Putamen (tissue), 1 donor: ENCODE measurements around the gene NNT.
"Not testable (repeated sequence)": the region's sequence is repeated elsewhere in the genome, so short reads cannot be mapped to it uniquely, and the experiment has no call there.

Experiments used
- DNase-seq: peaks from one replicate; pipeline ENCODE4 v3.0.0-alpha.2; 2016; ENCODE audit warnings: low spot score

NNT gene

DNA sequence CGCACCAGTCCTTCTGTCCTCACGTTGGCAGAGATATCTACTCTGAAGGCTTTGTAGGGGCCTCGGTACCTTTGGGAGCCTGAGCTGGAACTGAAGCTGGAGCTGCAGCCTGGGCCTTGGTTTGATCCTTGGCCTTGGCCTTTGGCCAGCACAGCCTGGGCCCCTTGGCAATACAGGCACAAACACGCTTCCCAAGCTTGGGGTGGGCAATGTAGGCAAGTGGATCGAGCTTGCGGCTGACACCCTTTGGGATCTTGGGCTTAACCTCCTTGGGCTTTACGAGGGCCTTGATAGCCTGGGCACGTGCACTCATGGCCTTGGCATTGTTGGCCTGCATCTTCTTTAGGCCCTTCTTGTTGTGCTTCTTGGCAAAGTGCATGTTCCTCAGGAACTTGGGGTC is 63.7 kb downstream of the NNT start:
- DNase-seq, result not testable (repeated sequence)

DNA sequence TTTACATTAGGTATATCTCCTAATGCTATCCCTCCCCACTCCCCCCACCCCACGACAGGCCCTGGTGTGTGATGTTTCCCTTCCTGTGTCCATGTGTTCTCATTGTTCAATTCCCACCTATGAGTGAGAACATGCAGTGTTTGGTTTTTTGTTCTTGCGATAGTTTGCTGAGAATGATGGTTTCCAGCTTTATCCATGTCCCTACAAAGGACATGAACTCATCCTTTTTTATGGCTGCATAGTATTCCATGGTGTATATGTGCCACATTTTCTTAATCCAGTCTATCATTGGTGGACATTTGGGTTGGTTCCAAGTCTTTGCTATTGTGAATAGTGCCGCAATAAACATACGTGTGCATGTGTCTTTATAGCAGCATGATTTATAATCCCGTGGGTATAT is 64.4 kb downstream of the NNT start:
- not testable (repeated sequence) for DNase-seq

DNA sequence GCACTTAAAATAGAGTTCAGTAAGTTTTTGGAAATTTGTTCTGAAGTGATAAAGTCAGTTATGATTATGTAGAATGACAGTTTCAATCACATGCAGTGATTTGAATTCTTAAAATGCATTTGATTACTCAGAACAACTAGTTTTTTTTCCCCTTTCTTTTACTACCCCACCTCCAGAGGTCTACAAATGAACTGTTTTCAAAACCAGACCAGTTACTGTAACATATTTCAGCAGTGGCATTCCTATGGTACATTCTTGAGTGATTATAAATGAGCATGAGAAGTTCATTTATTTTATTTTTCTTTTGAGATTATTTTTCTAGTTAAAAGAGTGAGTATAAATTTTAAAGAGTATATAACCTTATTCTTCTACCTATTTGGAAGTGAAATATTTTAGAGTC is 71.6 kb downstream of the NNT start:
- no peak for DNase-seq

DNA sequence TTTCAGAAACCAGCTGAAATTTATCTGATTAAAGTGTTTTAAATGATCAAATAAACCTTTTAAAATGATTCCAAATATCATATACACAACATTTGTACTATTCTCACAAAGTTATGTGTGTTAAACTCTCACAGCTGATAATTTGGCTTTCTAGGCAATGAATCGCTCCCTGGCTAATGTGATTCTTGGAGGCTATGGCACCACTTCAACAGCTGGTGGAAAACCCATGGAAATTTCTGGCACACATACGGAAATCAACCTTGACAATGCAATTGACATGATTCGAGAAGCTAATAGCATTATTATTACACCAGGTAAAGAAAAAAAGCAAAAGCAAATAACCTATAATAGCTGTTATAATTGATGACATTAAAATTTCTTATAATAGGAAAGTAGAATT is 72.4 kb downstream of the NNT start:
- DNase-seq, result no peak

DNA sequence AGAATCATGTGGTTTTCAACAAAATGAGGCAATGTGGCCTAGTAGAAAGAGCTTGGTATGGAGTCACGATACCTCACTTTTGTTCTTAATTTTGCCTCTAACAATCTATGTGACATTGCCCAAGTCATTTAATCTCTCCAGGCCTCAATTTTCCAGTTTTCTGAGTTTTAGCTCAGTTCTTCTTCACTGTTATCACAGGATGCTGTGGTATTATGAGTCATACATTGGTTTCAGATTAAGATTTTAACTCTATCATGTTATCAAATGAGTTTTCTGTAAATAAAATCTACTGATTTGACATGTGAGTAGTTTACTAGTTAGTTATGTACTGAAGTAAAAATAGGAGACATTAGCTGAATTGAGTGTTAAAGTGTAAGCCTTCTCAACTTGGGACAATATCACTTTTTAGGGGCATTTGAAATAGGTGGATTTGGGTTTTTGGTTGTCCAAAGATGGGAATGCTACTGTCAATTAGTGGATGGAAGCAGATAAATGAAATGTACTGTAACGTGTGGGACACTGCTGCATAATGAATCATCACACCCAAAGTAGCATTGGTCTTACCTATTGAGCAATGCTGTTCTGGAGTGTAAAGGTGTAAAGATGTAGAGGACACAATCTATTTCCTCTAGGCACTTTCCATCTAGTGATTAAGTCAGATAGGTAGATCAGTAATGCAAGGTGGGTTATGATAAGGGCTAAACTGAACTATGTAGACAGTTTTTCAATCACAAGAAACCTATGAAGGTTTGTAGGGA is 73.3 kb downstream of the NNT start:
- no peak for DNase-seq

DNA sequence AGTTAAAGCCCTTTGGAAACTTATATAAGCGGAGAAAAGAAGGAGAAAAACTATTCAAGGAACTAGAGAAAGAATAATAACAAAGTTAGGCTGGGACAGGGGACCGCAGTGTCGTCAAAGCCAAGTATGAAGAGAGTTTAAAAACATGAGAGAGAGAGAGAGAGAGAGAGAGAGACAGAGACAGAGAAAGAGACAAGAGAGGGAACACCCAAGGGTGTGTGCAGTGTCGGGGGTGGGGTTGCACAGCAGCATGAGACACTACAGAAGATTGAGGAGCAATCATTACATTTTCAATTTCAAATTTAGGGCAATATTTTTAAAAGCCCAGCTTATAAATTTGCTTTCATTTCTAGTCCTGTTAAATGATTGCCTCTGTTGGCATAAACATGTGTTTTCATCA is 74.3 kb downstream of the NNT start:
- DNase-seq, result no peak

DNA sequence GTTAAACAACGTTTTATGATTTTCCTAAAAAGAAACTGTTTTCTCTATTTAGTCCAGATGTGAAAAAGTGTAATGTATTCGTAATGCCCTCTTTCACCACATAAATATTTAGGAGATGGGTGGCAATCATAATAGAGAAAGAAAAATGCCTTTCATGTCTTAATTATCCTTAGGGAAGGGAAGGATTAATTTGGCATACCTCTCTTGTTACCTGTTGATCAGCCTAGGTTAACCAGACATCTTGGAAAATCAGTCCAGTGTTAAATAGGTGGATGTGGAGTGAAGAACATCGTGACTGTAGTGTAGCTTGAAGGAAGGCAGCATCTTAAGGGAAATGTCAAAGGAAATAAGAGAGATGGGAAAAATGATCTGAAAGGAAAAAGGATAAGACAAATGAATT is 76.2 kb downstream of the NNT start:
- DNase-seq, result no peak

DNA sequence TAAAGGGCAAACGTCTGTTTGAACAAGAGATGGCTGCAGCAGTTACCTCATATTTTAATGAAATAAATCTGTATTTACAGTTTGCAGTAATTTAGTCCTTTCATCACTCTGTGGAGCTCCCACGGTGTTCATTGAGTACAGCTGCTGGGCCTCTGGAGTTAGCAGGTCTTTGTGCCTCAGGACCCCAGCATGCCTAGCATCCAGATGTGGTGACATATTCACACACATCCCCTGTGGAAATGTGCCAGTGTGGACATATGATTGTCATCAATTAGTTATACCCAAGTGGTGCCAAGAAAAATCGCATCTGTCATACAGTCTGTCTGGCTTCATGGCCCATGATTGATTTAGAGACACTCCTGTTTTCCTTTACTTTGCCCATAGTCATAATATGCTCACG is 77.3 kb downstream of the NNT start:
- no peak for DNase-seq

DNA sequence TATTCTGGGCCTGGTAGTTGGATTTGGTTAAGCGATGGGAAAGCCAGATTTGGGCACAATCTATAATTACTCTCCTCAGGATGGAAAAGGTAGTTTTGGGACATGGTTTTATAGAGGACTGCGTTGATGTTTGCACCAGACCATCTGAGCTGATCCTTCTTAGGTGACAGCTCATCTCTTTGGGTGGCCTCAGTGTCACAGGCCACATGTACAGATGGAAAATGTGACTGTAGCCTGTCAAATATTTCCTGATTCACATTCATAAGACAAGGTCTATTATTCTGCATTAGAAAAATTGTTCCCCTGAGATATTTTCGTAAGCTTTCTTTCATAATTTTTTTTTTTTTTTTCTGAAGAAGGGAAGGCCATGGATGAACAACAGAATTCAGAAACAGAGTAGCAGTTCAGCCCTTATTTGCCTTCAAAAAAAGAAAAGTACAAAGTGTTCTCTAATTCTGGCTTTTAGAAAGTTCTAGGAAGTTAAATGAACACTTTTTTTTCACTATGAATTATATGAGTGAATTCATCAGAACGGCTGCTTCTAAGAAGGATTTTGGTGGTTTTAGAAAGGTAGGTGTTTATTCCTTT is 81.0 kb downstream of the NNT start:
- DNase-seq, result no peak

DNA sequence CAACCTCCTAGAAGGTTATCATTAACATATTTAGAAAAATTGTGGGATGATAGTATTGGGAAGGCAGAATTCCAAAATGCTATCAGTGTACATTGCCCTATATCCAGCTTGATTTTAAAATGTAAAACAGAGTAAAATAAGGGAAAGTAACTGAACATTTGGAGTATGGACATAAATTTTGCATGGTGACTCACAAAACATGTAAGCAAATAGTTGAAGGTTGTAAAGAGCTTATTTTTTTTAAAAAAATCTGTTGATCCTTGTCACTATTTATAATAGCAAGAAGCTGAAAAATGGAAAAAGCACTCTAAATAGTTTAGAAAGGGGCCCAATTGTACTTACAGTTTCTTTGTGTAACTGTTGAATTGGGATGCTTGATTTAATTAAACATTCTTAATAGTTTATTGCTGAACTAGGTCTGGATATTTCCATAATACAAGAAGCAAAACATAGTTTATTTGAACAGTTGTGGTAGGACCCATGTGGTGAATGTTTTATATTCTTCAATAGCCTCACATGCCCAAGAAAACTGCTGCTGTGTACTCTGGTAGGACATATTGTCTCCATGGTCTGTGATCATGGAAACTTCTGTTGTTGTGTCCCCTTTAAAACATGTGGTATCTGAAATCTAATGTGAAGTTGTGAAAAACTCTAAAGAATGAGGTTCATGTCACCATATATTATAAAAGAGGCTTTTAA is 82.4 kb downstream of the NNT start:
- DNase-seq, result no peak

DNA sequence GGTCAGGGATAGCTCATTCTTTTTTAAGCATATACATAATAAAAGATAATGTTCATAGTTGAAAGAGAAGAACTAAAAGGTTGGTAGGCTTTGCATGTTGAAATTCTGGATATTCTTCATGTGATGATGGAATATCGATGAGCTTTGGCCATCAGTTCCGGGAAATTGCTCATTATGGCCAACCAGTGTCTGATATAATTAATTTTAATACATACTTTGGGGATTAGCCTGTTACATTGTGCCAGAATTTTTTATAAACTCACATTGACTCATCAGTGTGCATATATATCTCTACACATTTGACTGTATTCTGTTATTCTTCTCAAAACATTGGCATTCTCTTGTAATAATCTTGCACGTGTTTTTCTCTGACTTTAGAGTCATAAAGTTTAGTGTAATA is 84.3 kb downstream of the NNT start:
- no peak for DNase-seq

DNA sequence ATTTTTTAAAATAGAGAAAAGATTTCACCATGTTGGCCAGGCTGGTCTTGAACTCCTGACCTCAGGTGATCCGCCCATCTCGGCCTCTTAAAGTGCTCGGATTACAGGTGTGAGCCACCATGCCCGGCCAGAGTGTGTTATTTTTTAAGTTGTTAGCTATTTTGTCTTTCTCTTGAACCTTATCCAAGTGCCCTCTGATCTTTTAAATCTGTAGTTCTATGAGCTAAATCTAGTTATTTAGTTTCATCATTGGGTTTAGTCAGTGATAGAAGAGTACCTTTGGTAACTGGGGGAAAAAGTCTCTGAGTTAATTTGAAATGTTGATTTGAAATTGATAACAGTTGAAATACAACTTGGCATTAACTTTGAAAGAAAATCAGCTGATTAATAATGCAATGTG is 88.3 kb downstream of the NNT start:
- DNase-seq, result no peak

DNA sequence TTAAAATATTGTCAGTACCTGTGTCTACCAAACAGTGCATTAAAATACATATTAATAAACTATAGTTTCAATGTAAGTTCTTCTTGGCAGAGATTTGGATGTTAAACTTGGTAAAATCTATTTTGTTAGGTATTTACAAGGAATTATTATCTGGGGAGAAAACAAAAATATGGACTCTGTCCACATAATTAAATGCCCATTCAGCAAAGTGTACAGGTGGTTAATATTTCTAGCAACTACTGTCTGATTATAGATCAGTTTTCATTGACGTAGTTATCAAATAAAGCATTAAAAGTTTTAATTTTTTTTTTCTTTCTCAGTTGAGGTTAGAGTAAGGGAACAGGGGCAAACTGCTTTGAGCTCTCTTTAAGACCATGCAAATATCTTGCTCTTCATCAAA is 88.9 kb downstream of the NNT start:
- no peak for DNase-seq

DNA sequence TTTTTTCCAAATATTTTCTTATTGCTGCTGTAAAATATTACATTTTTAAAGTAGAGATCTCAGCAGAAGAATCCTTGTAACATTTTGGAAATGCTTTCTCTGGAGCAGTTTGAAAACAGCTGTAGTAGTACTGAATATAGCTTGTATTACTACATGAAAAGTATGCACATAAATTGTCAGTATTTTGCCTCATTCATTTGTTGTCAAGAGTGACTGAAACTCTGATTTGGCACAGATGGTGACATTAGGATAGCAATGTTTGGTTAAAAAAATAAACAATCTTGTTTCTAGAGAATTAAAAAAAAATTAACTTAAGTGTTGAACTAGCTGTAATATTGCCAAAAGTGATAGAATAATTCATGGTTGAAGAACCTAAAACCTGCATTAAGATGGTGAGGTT is 90.4 kb downstream of the NNT start:
- no peak for DNase-seq

DNA sequence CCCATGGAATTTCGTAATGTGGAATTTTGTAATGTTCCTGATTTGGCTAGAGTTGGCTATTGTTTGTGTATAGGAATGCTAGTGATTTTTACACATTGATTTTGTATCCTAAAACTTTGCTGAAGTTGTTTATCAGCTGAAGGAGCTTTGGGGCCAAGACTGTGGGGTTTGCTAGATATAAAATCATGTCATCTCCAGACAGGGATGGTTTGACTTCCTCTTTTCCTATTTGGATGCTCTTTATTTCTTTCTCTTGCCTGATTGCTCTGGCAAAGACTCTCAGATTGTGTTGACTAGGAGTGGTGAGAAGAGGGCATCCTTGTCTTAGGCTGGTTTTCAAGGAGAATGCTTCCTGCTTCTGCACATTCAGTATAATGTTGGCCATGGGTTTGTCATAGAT is 91.0 kb downstream of the NNT start:
- DNase-seq, result no peak

DNA sequence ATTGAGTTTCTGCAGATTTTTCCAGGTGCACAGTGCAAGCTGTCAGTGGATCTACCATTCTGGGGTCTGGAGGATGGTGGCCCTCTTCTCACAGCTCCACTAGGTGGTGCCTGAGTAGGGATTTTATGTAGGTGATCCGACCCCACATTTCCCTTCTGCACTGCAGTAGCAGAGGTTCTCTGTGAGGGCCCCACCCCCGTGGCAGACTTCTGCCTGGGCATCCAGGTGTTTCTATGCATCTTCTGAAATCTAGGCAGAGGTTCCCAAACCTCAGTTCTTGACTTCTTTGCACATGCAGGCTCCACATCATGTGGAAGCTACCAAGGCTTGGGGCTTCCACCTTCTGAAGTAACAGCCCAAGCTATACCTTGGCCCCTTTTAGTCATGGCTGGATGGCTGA is 93.5 kb downstream of the NNT start:
- DNase-seq, result not testable (repeated sequence)

DNA sequence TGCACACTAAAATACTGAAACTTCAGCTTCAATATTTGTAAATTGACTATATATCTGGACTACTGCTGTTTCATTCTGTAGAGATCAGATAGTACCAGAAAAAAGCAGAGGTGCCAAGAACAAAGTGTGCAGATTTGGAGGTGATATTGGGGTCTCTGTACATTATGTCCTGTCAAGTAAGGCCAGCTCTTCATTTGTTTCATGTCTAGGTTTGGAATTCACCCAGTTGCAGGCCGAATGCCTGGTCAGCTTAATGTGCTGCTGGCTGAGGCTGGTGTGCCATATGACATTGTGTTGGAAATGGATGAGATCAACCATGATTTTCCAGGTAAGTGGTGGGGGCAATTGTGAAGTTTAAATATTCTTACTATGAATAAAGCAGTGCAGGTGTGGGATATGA is 96.9 kb downstream of the NNT start:
- DNase-seq, result no peak

DNA sequence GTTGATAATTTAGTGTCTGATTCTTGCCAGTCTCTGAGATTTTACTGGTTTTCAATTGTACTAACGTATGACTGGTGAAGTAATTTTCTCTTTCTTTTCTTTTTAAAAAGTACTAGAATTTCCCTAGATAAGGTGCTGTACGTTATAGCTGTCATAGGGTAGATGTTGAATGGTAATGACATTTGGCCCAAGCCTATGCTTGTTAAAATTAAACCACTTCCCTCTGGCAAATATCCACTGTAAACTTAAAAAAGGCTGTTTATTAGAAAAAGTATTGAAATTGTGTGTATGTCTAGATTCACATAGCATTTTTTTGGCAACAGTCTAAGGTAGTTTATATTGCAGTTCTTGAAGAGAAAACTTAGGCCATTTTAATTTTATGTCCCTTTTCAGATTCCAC is 97.6 kb downstream of the NNT start:
- DNase-seq, result no peak

DNA sequence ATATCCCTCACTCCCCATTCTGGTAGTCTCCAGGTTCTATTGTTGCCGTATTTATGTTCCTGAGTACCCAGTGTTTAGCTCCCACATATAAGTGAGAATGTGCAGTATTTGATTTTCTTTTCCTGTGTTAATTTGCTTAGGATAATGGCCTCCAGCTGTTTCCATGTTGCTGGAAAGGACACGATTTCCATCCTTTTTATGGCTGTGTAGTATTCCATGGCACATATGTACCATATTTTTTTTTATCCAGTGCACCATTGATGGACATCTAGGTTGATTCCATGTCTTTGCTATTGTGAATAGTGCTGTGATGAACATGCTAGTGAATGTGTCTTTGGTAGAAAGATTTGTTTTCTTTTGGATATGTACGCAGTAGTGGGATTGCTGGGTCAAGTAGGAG is 98.2 kb downstream of the NNT start:
- DNase-seq, result no peak

DNA sequence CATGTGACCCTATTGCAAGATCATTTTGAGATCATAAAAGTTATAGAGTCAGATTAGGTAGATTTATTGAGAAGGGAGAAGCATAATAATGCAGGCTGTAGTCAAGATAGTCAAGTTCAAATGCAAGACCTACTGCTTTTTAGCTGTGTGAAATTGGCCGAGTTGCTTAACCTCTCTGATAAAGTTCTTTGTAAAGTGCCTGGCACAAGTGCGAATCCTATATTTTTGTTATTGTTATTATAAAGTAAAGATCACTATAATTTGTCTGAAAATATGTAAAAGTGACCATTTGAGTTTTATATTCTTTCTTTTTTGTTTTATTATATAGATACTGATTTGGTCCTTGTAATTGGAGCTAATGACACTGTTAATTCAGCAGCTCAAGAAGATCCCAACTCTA is 99.3 kb downstream of the NNT start:
- no peak for DNase-seq

DNA sequence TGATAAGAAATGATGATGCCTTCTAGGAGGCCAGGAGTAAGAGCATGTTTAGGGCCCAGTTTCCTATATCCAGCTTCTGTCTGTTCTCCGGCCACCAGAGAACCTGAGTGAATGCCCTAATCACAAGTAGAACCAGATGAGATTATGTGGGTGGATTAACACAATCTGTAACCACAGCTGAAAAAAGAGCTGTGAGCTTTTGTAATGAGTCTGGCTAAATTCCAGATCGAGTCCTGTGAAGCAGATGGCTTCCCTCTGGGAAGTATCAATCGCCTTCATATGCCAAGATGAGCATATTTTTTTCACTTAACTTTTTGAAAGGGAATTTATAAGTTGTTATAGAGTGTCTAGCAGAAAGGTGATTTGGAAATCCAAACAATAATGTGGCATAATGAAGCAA is 99.8 kb downstream of the NNT start:
- DNase-seq, result no peak

DNA sequence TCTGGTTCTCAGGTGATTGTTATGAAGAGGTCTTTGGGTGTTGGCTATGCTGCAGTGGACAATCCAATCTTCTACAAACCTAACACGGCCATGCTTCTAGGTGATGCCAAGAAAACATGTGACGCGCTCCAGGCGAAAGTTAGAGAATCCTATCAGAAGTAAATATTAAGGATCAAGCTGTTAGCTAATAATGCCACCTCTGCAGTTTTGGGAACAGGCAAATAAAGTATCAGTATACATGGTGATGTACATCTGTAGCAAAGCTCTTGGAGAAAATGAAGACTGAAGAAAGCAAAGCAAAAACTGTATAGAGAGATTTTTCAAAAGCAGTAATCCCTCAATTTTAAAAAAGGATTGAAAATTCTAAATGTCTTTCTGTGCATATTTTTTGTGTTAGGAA is 101.3 kb downstream of the NNT start:
- DNase-seq, result no peak

DNA sequence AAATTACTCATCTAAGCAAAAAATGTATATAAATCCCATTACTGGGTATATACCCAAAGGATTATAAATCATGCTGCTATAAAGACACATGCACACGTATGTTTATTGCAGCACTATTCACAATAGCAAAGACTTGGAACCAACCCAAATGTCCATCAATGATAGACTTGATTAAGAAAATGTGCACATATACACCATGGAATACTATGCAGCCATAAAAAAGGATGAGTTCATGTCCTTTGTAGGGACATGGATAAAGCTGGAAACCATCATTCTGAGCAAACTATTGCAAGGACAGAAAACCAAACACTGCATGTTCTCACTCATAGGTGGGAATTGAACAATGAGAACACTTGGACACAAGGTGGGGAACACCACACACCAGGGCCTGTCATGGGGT is 103.6 kb downstream of the NNT start:
- not testable (repeated sequence) for DNase-seq

DNA sequence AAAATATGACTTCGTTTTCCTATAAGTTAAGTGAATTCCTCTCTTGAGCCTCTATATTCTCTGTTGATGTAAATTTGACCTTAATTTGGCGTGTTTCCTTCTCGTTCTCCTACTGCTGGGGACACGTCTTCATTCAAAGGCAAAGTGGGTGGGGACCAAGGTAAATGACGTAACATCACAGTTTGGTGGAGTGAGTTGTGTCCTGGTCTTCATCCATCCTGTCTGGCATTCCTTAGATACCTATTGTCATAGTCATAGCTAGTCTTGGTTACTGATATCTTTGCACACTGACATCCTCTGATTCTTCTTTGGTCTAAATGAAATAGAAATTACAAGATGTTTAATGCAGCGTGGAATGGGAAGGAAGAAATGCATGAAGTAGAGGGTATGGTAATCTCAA is 108.5 kb downstream of the NNT start:
- no peak for DNase-seq
